ENCODE data around the gene MYO7B.
"Not testable (repeated sequence)": the region's sequence is repeated elsewhere in the genome, so short reads cannot be mapped to it uniquely, and the experiment has no call there.

Gene MYO7B

GRCh38 chr2:127537644-127538043 lies 2.2 kb downstream of the MYO7B start:
- Histone ChIP-seq H3K27me3 (replicated peaks; ENCODE audit: insufficient read depth, low read length) (peaks cover 21% of the 10 kb centered on the region), H3K9ac (ENCODE audit: low read length) (no peak overlapping the region), H3K4me3 (ENCODE audit: low read length) (no peak overlapping the region), H3K4me2 (ENCODE audit: low read depth, low read length) (no peak overlapping the region), H3K27ac (ENCODE audit: low read length) (no peak overlapping the region), H3K4me1 (ENCODE audit: low read length) (no peaks in the 10 kb centered on the region), H3K9me2 (replicated peaks; ENCODE audit: insufficient read depth, low read length) (no peaks in the 10 kb centered on the region), H3K79me2 (ENCODE audit: low read length) (no peaks in the 10 kb centered on the region), H3K9me3 (replicated peaks; ENCODE audit: insufficient read depth, low read length) (no peaks in the 10 kb centered on the region), H3F3A (ENCODE audit: insufficient read depth, low read length) (no peaks in the 10 kb centered on the region), H2AFZ (ENCODE audit: low read length) (no peak overlapping the region), H3K36me3 (replicated peaks; ENCODE audit: insufficient read depth, low read length) (no peaks in the 10 kb centered on the region), H4K20me1 (ENCODE audit: insufficient read depth, low read length) (no peaks in the 10 kb centered on the region)
- DNase-seq: no peak
- TF ChIP-seq, protein P1, sequence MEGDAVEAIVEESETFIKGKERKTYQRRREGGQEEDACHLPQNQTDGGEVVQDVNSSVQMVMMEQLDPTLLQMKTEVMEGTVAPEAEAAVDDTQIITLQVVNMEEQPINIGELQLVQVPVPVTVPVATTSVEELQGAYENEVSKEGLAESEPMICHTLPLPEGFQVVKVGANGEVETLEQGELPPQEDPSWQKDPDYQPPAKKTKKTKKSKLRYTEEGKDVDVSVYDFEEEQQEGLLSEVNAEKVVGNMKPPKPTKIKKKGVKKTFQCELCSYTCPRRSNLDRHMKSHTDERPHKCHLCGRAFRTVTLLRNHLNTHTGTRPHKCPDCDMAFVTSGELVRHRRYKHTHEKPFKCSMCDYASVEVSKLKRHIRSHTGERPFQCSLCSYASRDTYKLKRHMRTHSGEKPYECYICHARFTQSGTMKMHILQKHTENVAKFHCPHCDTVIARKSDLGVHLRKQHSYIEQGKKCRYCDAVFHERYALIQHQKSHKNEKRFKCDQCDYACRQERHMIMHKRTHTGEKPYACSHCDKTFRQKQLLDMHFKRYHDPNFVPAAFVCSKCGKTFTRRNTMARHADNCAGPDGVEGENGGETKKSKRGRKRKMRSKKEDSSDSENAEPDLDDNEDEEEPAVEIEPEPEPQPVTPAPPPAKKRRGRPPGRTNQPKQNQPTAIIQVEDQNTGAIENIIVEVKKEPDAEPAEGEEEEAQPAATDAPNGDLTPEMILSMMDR (IDR thresholded peaks at IDR 0.05; ENCODE audit: low read length): no peak

DNA sequence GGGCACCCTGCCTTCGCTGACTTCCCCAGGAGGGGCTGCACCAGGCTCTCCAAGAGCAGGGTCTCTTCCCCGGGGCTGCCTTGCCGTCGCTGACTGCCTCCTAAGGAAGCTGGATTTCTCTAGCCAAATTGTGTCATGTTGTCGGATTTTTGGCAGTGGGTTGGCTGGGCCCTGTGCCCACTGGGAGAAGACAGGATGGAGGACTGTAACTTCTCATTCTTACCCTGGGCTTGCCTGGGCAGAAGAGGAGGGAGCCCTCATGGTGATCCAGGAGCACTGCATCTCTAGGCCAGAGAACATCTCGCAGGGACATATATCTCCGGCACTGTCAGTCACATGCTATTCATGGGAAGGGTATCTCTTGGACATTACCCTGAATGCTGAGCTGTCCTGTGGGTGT lies 6.3 kb downstream of the MYO7B start:
- Histone ChIP-seq H3K27me3 (replicated peaks; ENCODE audit: insufficient read depth, low read length) (peaks cover 4% of the 10 kb centered on the region; the same call in 1 of the 2 replicates), H3K4me2 (ENCODE audit: low read depth, low read length) (no peak overlapping the region), H3F3A (ENCODE audit: insufficient read depth, low read length) (no peaks in the 10 kb centered on the region), H2AFZ (ENCODE audit: low read length) (no peak overlapping the region), H4K20me1 (ENCODE audit: insufficient read depth, low read length) (no peaks in the 10 kb centered on the region), H3K9ac (ENCODE audit: low read length) (no peak overlapping the region), H3K79me2 (ENCODE audit: low read length) (no peaks in the 10 kb centered on the region), H3K4me3 (ENCODE audit: low read length) (no peak overlapping the region), H3K9me2 (replicated peaks; ENCODE audit: insufficient read depth, low read length) (no peaks in the 10 kb centered on the region), H3K27ac (ENCODE audit: low read length) (no peak overlapping the region), H3K4me1 (ENCODE audit: low read length) (no peaks in the 10 kb centered on the region), H3K36me3 (replicated peaks; ENCODE audit: insufficient read depth, low read length) (no peaks in the 10 kb centered on the region), H3K9me3 (replicated peaks; ENCODE audit: insufficient read depth, low read length) (no peaks in the 10 kb centered on the region)
- TF ChIP-seq, protein P1 (IDR thresholded peaks at IDR 0.05; ENCODE audit: low read length): no peak
- TF ChIP-seq EZH2phosphoT487 (IDR thresholded peaks at IDR 0.05; ENCODE audit: low read length) (no peak), EZH2 (optimal IDR thresholded peaks at IDR 0.05; ENCODE audit: low read depth, low read length) (no peak)
- DNase-seq: no peak

GRCh38 chr2:127542231-127542630 lies 6.7 kb downstream of the MYO7B start:
- TF ChIP-seq EZH2 (optimal IDR thresholded peaks at IDR 0.05; ENCODE audit: low read depth, low read length) (no peak), EZH2phosphoT487 (IDR thresholded peaks at IDR 0.05; ENCODE audit: low read length) (no peak)
- TF ChIP-seq, protein P1 (IDR thresholded peaks at IDR 0.05; ENCODE audit: low read length): no peak
- H4K20me1 ChIP-seq (ENCODE audit: insufficient read depth, low read length): no peaks in the 10 kb centered on the region
- H3K36me3 ChIP-seq (replicated peaks; ENCODE audit: insufficient read depth, low read length): no peaks in the 10 kb centered on the region
- no peak overlapping the region for H3K27ac ChIP-seq (ENCODE audit: low read length)
- H3K9me2 ChIP-seq (replicated peaks; ENCODE audit: insufficient read depth, low read length): no peaks in the 10 kb centered on the region
- no peak overlapping the region for H3K4me2 ChIP-seq (ENCODE audit: low read depth, low read length)
- no peaks in the 10 kb centered on the region for H3K4me1 ChIP-seq (ENCODE audit: low read length)
- peaks cover 4% of the 10 kb centered on the region; the same call in 1 of the 2 replicates for H3K27me3 ChIP-seq (replicated peaks; ENCODE audit: insufficient read depth, low read length)
- no peaks in the 10 kb centered on the region for H3K9me3 ChIP-seq (replicated peaks; ENCODE audit: insufficient read depth, low read length)
- no peaks in the 10 kb centered on the region for H3K79me2 ChIP-seq (ENCODE audit: low read length)
- no peak overlapping the region for H2AFZ ChIP-seq (ENCODE audit: low read length)
- H3K4me3 ChIP-seq (ENCODE audit: low read length): no peak overlapping the region
- H3K9ac ChIP-seq (ENCODE audit: low read length): no peak overlapping the region
- H3F3A ChIP-seq (ENCODE audit: insufficient read depth, low read length): no peaks in the 10 kb centered on the region
- DNase-seq: no peak

DNA sequence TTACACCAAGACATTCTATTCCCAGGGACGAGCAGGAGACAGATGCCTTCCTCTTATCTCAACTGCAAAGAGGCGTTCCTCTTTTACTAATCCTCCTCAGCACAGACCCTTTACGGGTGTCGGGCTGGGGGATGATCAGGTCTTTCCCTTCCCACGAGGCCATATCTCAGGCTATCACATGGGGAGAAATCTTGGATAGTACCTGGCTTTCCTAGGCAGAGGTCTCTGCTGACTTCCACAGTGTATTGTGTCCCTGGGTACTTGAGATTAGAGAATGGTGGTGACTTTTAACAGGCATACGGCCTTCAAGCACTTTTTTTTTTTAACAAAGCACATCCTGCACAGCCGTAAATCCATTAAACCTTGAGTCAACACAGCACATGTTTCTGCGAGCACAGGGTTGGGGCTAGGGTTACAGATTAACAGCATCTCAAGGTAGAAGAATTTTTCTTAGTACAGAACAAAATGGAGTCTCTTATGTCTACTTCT lies 7.6 kb downstream of the MYO7B start:
- not testable (repeated sequence) for DNase-seq; H3F3A ChIP-seq (ENCODE audit: insufficient read depth, low read length); H3K36me3 ChIP-seq (replicated peaks; ENCODE audit: insufficient read depth, low read length); H3K4me1 ChIP-seq (ENCODE audit: low read length); H3K4me3 ChIP-seq (ENCODE audit: low read length); H3K27me3 ChIP-seq (replicated peaks; ENCODE audit: insufficient read depth, low read length); H3K9ac ChIP-seq (ENCODE audit: low read length); H3K79me2 ChIP-seq (ENCODE audit: low read length); H2AFZ ChIP-seq (ENCODE audit: low read length); H3K9me2 ChIP-seq (replicated peaks; ENCODE audit: insufficient read depth, low read length); H3K4me2 ChIP-seq (ENCODE audit: low read depth, low read length); H3K9me3 ChIP-seq (replicated peaks; ENCODE audit: insufficient read depth, low read length); H4K20me1 ChIP-seq (ENCODE audit: insufficient read depth, low read length); H3K27ac ChIP-seq (ENCODE audit: low read length)
